ENCODE results near the gene APH1B.

Gene APH1B

DNA sequence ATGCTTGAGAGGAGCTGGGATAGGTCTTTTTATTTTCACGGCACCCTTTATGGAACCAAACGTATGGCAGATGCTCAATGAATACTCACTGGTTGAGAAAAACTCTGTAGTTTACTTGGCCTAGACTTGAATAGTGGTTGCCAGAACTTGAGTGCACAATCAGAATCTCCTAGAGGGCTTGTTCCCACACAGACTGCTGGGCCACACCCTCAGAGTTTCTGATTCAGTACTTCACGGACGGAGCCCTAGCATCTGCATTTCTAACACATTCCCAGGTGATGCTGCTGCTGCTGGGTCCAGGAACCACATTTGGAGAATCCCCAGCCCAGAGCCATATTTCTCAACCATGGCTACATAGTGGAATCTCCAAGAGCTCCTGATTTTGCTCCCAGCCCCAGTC is 79.7 kb downstream of the APH1B start:
- DNase-seq (ENCODE audit: insufficient read length, low spot score) (no peak), FAIRE-seq (no peak)
- TF ChIP-seq, protein P1, sequence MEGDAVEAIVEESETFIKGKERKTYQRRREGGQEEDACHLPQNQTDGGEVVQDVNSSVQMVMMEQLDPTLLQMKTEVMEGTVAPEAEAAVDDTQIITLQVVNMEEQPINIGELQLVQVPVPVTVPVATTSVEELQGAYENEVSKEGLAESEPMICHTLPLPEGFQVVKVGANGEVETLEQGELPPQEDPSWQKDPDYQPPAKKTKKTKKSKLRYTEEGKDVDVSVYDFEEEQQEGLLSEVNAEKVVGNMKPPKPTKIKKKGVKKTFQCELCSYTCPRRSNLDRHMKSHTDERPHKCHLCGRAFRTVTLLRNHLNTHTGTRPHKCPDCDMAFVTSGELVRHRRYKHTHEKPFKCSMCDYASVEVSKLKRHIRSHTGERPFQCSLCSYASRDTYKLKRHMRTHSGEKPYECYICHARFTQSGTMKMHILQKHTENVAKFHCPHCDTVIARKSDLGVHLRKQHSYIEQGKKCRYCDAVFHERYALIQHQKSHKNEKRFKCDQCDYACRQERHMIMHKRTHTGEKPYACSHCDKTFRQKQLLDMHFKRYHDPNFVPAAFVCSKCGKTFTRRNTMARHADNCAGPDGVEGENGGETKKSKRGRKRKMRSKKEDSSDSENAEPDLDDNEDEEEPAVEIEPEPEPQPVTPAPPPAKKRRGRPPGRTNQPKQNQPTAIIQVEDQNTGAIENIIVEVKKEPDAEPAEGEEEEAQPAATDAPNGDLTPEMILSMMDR (IDR thresholded peaks at IDR 0.05; ENCODE audit: insufficient read depth, missing control alignments), result no peak

DNA sequence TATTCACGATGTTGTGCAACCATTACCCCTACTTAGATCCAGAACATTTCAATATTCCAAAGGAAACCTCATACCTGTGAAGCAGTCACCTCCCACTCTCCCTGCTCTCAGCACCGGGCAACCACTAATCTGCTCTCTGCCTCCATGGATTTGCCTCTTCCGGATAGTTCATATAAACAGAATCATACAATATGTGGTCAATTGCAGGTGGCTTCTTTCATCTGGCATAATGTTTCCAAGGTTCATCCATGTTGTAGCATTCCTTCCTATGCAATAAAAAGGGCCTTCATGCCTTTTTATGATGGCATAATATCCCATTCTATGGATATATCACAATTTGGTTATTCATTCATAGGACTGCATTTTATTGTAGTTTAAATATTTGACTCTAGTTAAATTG is 80.3 kb downstream of the APH1B start:
- DNase-seq (ENCODE audit: insufficient read length, low spot score) (no peak), FAIRE-seq (no peak)
- TF ChIP-seq, protein P1 (IDR thresholded peaks at IDR 0.05; ENCODE audit: insufficient read depth, missing control alignments), result no peak

DNA sequence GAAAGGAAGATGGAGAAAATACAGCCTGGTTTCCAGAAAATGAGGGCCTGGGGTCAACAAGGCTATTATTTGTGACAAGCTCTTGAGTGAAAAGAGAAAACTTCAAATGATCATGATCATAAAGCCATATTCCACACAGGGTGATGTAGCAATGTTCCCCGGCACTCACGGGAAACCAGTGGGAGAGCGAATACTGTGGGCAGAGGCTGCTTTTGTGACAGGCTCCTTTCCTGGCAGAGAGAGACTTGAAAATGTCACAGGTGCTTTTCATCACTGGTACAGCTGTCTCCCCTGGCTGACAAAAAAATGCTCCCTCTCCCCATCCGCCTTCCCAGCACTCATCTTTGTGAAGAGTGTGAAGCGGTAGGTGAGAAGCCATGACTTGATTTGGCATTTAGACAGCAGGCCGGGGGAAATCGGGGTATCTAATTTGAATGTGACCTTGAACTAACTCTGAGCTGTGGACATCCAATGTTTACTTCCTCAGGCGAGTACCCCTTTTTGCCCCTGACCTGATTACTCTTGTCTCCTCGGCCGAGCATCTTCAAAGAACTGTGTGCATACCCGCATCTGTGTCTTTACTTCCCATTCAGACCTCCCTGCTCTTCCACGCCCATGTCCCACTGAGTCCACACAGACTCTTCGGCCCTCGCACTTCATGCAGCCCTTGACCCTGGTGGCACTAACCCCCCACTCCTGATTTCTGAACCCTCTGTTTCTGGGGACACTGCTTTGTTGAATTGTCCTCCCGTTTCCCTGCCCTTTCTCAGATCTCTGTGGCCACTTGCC is 81.0 kb downstream of the APH1B start:
- TF ChIP-seq, protein P1 (IDR thresholded peaks at IDR 0.05; ENCODE audit: insufficient read depth, missing control alignments), result no peak
- FAIRE-seq, result no peak
- no peak for DNase-seq (ENCODE audit: insufficient read length, low spot score)

All from D721Med (cell line).